Measurements from ENCODE around the gene CCNQ. TPM values are rescaled to one million over a fixed set of nuclear protein-coding genes. Genes with fewer than 3 reads are reported as not detected.

The CCNQ gene
- total RNA-seq, 1 donor from 2014 or later: 15.0 TPM

- no peak for DNase-seq (ENCODE audit: low spot score)
Measured at GRCh38 chrX:153596981-153597750, 1.8 kb downstream of the CCNQ start.

GRCh38 chrX:153595859-153596857, 2.8 kb downstream of the CCNQ start:
- no peak for DNase-seq (ENCODE audit: low spot score)

DNA sequence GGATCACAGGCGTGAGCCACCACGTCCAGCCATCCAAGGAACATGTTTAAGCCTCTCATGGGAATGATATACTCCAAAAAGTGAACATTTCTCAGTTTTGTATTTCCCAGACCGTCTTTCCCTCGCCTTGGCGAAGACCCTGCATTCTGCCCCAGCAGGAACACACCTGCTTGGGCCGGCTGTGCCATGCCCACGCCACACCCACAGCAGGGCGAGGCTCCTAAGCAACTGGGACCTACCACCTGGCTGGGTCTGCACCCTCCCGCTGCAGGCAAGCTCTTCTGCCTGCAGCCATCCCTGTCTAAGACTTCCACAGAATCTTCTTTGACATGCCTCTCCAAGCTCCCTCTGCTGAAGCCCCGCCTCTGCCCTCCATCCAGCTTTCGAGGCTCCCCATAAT, 3.6 kb downstream of the CCNQ start:
- DNase-seq (ENCODE audit: low spot score): no peak

DNA sequence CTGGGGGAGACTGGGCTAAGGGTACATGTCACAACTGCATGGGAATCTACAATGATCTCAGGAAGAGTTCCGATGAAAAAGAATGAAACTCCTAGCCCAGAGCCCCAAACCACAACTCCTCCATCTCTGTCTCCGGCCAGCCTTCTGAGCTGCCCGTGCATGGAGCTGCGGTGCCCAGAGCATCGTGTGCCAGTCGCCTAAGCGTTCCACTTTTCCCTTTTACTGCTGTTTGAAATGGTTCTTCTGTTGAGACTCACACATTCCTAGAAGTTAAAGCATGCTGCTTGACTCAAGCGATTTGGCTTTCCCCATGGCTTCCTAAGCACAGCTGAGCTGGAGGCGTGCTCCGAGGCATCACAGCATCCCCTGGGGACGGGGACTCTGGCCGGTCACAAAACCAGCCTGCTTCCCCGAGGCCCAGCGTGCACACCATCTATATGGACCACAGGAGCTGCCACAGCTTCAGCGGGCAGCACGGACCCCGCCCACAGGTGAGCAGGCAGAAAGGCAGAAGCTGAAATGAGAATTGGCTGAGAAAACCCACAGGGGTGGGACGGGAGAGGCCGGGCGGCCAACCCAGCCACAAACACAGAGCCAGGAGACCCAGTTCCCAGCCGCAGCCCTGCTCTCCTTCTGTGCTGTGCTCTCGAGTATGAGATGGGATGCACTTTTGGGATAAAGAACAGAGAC, 5.0 kb downstream of the CCNQ start:
- no peak for DNase-seq (ENCODE audit: low spot score)

DNA sequence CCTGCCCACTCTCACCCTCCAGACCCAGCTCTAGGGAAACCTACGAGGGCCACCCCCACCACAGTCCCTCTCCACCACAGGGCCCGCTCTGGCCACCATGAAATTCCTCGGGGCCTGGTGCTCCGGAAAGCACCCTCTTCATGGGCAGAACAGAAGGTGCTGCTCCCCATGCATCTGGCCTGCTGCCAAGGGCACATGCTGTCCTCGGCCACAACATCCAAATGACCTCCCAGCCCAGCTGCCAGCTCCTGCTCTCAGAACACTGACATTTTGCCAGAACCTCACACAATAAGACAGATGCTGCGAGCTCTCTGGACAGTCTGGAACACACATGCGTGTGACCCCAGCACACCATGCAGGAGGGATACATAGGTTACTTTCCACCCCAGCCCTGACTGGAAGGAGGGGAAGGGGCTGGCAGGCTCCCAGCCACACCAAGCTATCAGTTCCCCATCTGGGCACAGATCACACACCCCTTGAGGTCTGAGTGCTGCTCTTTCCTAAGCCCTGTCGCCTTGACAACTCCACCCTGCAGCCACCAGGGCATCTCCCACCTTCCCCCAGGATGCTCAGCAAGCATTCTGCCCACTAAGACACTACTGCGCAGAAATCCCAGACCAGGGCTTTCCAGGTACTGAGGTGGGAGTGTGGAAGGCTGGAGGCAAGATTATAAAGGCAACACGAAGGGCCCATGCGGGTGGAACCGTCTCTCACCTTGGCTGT, 5.8 kb downstream of the CCNQ start:
- DNase-seq (ENCODE audit: low spot score): no peak

DNA sequence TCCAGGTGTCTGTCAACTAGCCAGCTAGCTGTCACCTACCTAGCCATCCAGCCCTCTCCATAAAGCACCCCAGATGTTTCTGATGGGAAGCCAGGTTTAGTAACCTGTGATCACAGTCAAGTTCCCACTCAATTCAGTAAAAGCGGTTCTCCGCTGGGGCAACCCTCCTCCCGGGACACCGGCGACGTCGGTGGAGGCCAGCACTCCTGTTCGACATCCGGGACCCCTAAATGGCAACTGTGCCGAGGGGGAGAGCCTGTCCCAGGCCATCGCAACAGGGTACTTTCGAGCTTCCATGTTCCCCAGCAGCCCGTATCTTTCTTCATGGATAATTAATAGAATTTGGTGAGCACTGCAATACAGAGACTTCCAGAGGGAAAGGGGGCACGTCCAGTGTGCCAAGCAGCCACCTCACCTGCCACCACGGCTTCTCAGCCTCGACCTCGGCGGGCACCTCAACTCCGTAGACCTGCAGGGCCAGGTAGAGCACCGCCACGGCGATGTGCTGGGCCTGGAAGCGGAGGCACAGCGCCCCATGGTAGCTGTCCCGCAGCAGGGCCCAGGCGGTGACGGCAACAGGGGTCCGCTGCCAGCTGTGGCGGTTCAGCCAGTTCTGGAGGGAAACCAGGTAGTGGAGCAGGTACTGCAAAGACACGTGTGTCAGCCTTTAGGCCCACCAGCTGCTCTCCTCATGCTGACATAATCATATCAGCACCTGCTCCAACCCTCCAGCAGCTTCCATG, 6.7 kb downstream of the CCNQ start:
- DNase-seq (ENCODE audit: low spot score): no peak

DNA sequence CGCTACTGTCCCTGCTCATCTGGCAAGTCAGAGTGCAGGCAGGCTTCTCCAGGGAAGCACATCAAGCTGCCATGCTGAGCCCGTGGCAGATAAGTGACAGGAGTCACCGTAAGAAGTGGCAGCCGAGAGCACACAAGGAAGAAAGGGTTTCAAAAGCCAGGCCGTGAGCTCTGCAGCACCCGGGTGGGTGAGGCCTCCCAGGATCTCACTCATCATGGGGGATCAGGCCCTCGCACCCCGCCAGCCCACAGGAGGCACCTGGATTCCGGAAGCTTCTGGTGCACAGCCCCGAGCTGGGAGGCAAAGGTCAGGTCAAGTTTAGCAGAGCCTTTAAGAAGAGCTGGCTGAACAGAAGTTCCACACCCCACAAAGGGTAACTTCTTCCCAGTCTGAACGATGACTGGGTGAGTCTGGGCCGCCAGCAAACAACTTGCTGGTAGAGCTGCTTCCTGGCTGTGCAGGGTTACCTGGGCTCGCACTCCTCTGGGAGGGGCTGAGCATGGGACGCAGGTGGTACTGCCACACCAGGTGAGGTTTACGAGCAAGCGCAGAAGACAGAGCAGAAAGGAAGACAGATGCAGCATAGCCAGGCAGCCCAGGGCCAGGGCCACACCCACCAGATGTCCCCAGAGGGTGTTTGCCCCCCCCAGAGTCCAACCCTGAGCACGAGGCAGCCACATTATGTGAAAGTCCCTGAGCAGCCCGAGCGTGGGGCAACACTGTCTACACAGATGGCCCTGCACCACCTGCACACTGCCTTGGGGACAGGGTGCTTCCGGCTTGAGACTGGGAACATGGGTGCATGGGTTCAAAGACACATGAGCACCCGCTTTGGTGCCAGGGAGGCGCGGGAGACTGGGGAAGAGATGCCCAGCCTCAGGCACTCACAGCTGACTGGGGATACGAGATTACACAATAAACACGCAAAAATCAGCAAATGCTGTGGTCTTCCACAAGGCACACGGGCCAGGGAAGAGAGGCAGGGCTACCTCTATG, 7.7 kb downstream of the CCNQ start:
- DNase-seq (ENCODE audit: low spot score): no peak

- DNase-seq (ENCODE audit: low spot score): no peak
Measured at GRCh38 chrX:153588782-153589446, 10.0 kb downstream of the CCNQ start.

- no peak for DNase-seq (ENCODE audit: low spot score)
Measured at GRCh38 chrX:153588021-153588781, 10.7 kb downstream of the CCNQ start.

DNA sequence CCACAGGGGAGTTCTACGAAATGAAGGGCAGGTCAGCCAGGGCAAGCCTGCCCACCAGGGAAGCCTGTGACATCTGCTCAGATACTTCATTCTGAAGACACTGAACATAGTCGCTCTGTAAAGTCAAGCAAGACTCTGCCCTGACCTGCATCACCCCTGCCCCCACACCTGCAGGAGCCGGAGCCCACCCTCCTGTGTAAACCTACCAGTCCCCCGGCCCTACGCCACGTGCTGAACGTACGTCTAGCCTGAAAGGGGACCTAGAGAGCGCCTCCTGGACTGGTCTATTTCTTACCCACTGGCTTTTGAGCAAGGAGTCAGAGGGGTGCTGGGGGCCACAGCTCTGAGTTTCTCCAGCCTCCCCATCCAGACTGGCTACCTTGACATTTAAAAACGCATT, 11.6 kb downstream of the CCNQ start:
- DNase-seq (ENCODE audit: low spot score): no peak

DNA sequence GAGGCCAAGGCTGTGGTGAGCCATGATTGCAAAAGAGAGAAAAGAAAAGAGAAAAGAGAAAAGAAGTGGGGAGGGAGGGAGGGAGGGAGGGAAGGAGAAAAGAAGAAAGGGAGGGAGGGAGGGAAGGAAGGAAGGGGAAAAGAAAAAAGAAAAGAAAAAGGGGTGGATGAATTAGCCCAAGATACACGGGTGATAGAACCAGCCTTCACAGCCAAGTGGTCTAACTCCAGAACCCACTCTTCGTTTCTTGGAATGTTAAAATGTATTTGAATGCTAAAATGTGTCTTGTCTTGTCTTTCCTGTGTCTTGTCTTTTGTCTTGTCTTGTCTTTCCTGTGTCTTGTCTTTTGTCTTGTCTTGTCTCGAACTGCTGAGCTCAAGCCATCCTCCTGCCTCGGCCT, 13.1 kb downstream of the CCNQ start:
- no peak for DNase-seq (ENCODE audit: low spot score)

DNA sequence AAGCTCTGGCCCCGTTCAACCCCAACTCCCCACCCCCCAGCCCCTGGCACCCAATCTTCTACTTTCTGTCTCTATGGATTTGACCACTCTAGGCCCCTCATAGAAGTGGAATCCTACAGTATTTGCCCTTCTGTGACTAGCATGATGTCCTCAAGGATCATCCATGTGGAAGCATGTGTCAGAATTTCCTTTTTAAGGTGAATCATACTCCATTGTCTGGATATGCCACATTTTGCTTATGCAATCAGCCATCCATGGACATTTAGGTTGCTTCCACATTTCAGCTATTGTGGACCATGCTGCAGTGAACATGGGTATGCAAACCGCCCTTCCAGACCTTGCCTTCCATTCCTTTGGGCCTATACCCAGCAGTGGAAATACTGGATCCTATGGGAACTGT, 15.5 kb downstream of the CCNQ start:
- DNase-seq (ENCODE audit: low spot score): no peak

- no peak for DNase-seq (ENCODE audit: low spot score)
Measured at GRCh38 chrX:153582896-153583295, 16.0 kb downstream of the CCNQ start.

DNA sequence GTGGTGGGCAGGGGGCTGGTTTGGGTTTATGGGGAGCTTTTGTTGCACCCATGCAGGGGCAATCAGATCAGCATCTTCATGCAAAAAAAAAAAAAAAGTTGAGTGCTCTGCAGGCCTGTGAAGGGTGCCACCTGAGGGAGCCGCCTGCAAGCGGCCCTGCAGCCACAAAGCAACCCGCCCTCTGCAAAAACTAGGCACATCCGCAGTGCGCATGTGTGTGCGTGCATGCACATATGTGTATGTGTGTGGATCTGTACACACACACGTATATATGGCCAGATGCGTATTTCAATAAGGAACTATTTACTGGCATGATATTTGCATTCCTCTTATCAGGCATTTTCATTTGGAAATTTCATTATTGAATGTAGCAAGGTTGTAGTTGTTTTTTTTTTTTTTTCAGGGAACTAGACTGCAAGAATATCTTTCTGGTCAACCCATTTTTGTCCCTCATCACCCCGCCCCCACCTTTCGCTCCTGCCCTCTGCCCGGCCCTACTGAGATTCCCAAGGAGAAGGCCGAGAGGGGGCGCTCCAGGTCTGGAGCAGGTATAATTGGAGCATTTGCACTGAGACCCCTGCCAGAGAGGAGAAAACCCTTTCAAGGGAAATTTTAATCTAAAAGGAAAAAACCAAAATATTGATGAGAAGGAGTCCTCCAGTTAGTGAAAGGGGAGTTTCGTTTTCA, 18.1 kb downstream of the CCNQ start:
- DNase-seq (ENCODE audit: low spot score): no peak

GRCh38 chrX:153578889-153579288, 20.1 kb downstream of the CCNQ start:
- no peak for DNase-seq (ENCODE audit: low spot score)

GRCh38 chrX:153578200-153578835, 20.6 kb downstream of the CCNQ start:
- no peak for DNase-seq (ENCODE audit: low spot score)

- no peak for DNase-seq (ENCODE audit: low spot score)
Measured at GRCh38 chrX:153576961-153577360, 22.0 kb downstream of the CCNQ start.
